ENCODE results near the gene UBE2J2. TPM values are rescaled to one million over a fixed set of nuclear protein-coding genes. Genes with fewer than 3 reads are reported as not detected.

Gene UBE2J2
- total and polyA plus RNA-seq, 2 of the 13 experiments (the other 11 are each of a cell fraction or from before 2014, with no cell fraction given) = 25.4 to 29.4 TPM

- TF ChIP-seq TFDP2 (CRISPR knock-in tag; IDR thresholded peaks at IDR 0.05) (no peak), MAZ (IDR thresholded peaks at IDR 0.05; ENCODE audit: borderline replicate concordance, low read depth, low read length) (no peak), MAZ (CRISPR knock-in tag; IDR thresholded peaks at IDR 0.05; ENCODE audit: low read depth) (peak; percentile 26; the same call in 1 of the 2 replicates), SETDB1 (CRISPR knock-in tag; IDR thresholded peaks at IDR 0.05; ENCODE audit: borderline replicate concordance) (no peak), ZSCAN29 (CRISPR knock-in tag; conservative IDR thresholded peaks at IDR 0.05) (no peak; the same call in 1 of the 2 replicates), ZNF337 (CRISPR knock-in tag; IDR thresholded peaks at IDR 0.05; ENCODE audit: borderline replicate concordance, low read depth) (no peak), ATF7 (IDR thresholded peaks at IDR 0.05) (no peak), ATF7 (CRISPR knock-in tag; IDR thresholded peaks at IDR 0.05) (no peak), ZNF614 (CRISPR knock-in tag; IDR thresholded peaks at IDR 0.05; ENCODE audit: borderline replicate concordance) (no peak; the same call in 1 of the 2 replicates), IRF9 (CRISPR knock-in tag; IDR thresholded peaks at IDR 0.05; ENCODE audit: borderline replicate concordance) (peak; percentile 86; the same call in 1 of the 2 replicates), THAP9 (CRISPR knock-in tag; IDR thresholded peaks at IDR 0.05; ENCODE audit: borderline replicate concordance) (no peak), GMEB1 (CRISPR knock-in tag; IDR thresholded peaks at IDR 0.05; ENCODE audit: borderline replicate concordance) (peak; percentile 56; the same call in 1 of the 2 replicates), MYC (CRISPR knock-in tag; IDR thresholded peaks at IDR 0.05; ENCODE audit: borderline replicate concordance) (peak; percentile 66), MEF2D (CRISPR knock-in tag; IDR thresholded peaks at IDR 0.05) (peak; percentile 72), ZEB1 (IDR thresholded peaks at IDR 0.05; ENCODE audit: insufficient replicate concordance, low read depth) (no peak), PRMT3 (CRISPR knock-in tag; IDR thresholded peaks at IDR 0.05; ENCODE audit: borderline replicate concordance, low read depth) (no peak), ZNF333 (CRISPR knock-in tag; IDR thresholded peaks at IDR 0.05; ENCODE audit: borderline replicate concordance) (no peak; the same call in 1 of the 2 replicates)
- TF ChIP-seq, protein P1, sequence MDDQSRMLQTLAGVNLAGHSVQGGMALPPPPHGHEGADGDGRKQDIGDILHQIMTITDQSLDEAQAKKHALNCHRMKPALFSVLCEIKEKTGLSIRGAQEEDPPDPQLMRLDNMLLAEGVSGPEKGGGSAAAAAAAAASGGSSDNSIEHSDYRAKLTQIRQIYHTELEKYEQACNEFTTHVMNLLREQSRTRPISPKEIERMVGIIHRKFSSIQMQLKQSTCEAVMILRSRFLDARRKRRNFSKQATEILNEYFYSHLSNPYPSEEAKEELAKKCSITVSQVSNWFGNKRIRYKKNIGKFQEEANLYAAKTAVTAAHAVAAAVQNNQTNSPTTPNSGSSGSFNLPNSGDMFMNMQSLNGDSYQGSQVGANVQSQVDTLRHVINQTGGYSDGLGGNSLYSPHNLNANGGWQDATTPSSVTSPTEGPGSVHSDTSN (CRISPR knock-in tag; IDR thresholded peaks at IDR 0.05; ENCODE audit: borderline replicate concordance) = no peak
- TF ChIP-seq, protein P2, sequence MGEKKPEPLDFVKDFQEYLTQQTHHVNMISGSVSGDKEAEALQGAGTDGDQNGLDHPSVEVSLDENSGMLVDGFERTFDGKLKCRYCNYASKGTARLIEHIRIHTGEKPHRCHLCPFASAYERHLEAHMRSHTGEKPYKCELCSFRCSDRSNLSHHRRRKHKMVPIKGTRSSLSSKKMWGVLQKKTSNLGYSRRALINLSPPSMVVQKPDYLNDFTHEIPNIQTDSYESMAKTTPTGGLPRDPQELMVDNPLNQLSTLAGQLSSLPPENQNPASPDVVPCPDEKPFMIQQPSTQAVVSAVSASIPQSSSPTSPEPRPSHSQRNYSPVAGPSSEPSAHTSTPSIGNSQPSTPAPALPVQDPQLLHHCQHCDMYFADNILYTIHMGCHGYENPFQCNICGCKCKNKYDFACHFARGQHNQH (CRISPR knock-in tag; IDR thresholded peaks at IDR 0.05) = no peak
Observed at GRCh38 chr1:1239614-1240347, 33.9 kb downstream of the UBE2J2 start (continued).

Measured in HepG2 (cell line).